Neural cell (in vitro differentiated cells): ENCODE data around the gene PARK7. TPM values are rescaled to one million over a fixed set of nuclear protein-coding genes. Genes with fewer than 3 reads are reported as not detected.
A peak's percentile ranks its signal among the peaks of the same experiment; 100 is the strongest.

ENCODE experiments used
- H2AFZ ChIP-seq: fragments of 200-600, 300-800 bp; sonication (generic), shearing (Covaris generic); 2 replicates; pipeline ENCODE4 v1.6.0; 2014; ENCODE audit warnings: low read depth, mild to moderate bottlenecking, antibody characterized with exemption, low read length, moderate library complexity
- H3F3A ChIP-seq: fragments of 200-600 bp; shearing (Covaris generic); 2 replicates; pipeline ENCODE4 v1.6.1; 2016; ENCODE audit warnings: mild to moderate bottlenecking, moderate library complexity, mixed read lengths, antibody characterized with exemption, low read length; ENCODE audit not compliant: insufficient read depth, poor library complexity, severe bottlenecking
- H3K27ac ChIP-seq: fragments of 200-600, 300-800 bp; sonication (generic), shearing (Covaris generic); 2 replicates; pipeline ENCODE4 v1.5.1; 2014; ENCODE audit warnings: mild to moderate bottlenecking, low read length, moderate library complexity
- H3K27me3 ChIP-seq: fragments of 300-800, 200-600 bp; sonication (generic), shearing (Covaris generic); 2 replicates; pipeline ENCODE4 v1.6.0; 2014; ENCODE audit warnings: mild to moderate bottlenecking, low read depth, low read length, moderate library complexity; ENCODE audit not compliant: insufficient read depth
- H3K36me3 ChIP-seq: fragments of 300-800, 200-600 bp; sonication (generic), shearing (Covaris generic); 2 replicates; pipeline ENCODE4 v1.5.1; 2014; ENCODE audit warnings: mild to moderate bottlenecking, antibody characterized with exemption, low read length, moderate library complexity; ENCODE audit not compliant: insufficient read depth
- H3K4me2 ChIP-seq: fragments of 300-800, 200-600 bp; sonication (generic), shearing (Covaris generic); 2 replicates; pipeline ENCODE4 v1.6.0; 2014; ENCODE audit warnings: mild to moderate bottlenecking, low read length
- H3K4me3 ChIP-seq: fragments of 300-800, 200-600 bp; sonication (generic), shearing (Covaris generic); 2 replicates; pipeline ENCODE4 v1.5.1; 2014; ENCODE audit warnings: mild to moderate bottlenecking, low read length, moderate library complexity
- H3K79me2 ChIP-seq: fragments of 200-600 bp; shearing (Covaris generic); replicated peaks from 2 replicates; pipeline ENCODE4 v1.6.0; 2014; ENCODE audit warnings: mild to moderate bottlenecking, low read length, moderate library complexity; ENCODE audit not compliant: insufficient read depth
- H3K9ac ChIP-seq: fragments of 300-800, 200-600 bp; sonication (generic), shearing (Covaris generic); 2 replicates; pipeline ENCODE4 v1.6.1; 2016; ENCODE audit warnings: mild to moderate bottlenecking, low read length, mixed read lengths
- H3K9me2 ChIP-seq: fragments of 200-600 bp; shearing (Covaris generic); 2 replicates; pipeline ENCODE4 v1.6.1; 2016; ENCODE audit warnings: mild to moderate bottlenecking, low read length, mixed read lengths; ENCODE audit not compliant: insufficient read depth
- H3K9me3 ChIP-seq: fragments of 200-600, 300-800 bp; sonication (generic), shearing (Covaris generic); 2 replicates; pipeline ENCODE4 v1.6.1; 2016; ENCODE audit warnings: mild to moderate bottlenecking, mixed run types, low read length, moderate library complexity, mixed read lengths
- H4K20me1 ChIP-seq: fragments of 200-600 bp; shearing (Covaris generic); 2 replicates; pipeline ENCODE4 v1.6.1; 2016; ENCODE audit warnings: mild to moderate bottlenecking, mixed run types; ENCODE audit not compliant: insufficient read depth
- CTCF ChIP-seq: fragments of 450-650 bp; IDR thresholded peaks from 2 replicates; pipeline ENCODE4 v1.5.1; 2014; ENCODE audit warnings: antibody characterized with exemption, mild to moderate bottlenecking, moderate library complexity; ENCODE audit not compliant: poor library complexity, severe bottlenecking
- MXI1 ChIP-seq: fragments of 450-650 bp; conservative IDR thresholded peaks from 2 replicates; pipeline ENCODE4 v1.6.1; 2014; ENCODE audit warnings: antibody characterized with exemption, mild to moderate bottlenecking; ENCODE audit not compliant: poor library complexity, severe bottlenecking
- POLR2AphosphoS5 ChIP-seq: IDR thresholded peaks from 2 replicates; pipeline ENCODE4 v1.6.1; 2012
- REST ChIP-seq: IDR thresholded peaks from 2 replicates; pipeline ENCODE4 v1.6.1; 2012; ENCODE audit warnings: borderline replicate concordance
- polyA plus RNA-seq: library from polyadenylated mRNA; depleted of rRNA; stranded (reverse); fragments of >200 nt; gene quantifications from 2 replicates; pipeline ENCODE4 v1.2.3, GENCODE V29; 2014

PARK7 gene
- polyA plus RNA-seq, 1 donor from 2014 or later: 378 TPM

- TF ChIP-seq CTCF (no peak), REST (no peak), MXI1 (no peak)
- Histone ChIP-seq H3K9ac (peak overlapping the region; percentile 21), H2AFZ (no peak overlapping the region), H3F3A (no peaks in the 10 kb centered on the region), H3K4me2 (peak overlapping the region; percentile 54), H3K9me3 (no peaks in the 10 kb centered on the region), H3K27ac (peak overlapping the region; percentile 59), H3K79me2 (no peaks in the 10 kb centered on the region), H3K4me3 (peak overlapping the region; percentile 43), H3K27me3 (no peaks in the 10 kb centered on the region), H4K20me1 (no peaks in the 10 kb centered on the region), H3K36me3 (no peaks in the 10 kb centered on the region), H3K9me2 (no peaks in the 10 kb centered on the region)
These were observed 23.3 kb downstream of the PARK7 start for GRCh38 chr1:7984811-7985210.

GRCh38 chr1:7985851-7986612 lies 24.5 kb downstream of the PARK7 start:
- no peak overlapping the region for H3K4me3 ChIP-seq
- H3K79me2 ChIP-seq: no peaks in the 10 kb centered on the region
- no peaks in the 10 kb centered on the region for H4K20me1 ChIP-seq
- no peaks in the 10 kb centered on the region for H3K9me2 ChIP-seq
- H3K27me3 ChIP-seq: no peaks in the 10 kb centered on the region
- no peak overlapping the region for H3K27ac ChIP-seq
- H3K9ac ChIP-seq: no peak overlapping the region
- no peaks in the 10 kb centered on the region for H3K9me3 ChIP-seq
- no peaks in the 10 kb centered on the region for H3K36me3 ChIP-seq
- H3K4me2 ChIP-seq: no peak overlapping the region
- no peaks in the 10 kb centered on the region for H3F3A ChIP-seq
- TF ChIP-seq POLR2AphosphoS5 (no peak), MXI1 (no peak)
- H2AFZ ChIP-seq: no peak overlapping the region

- Histone ChIP-seq H3K36me3 (no peaks in the 10 kb centered on the region), H3K79me2 (no peaks in the 10 kb centered on the region), H4K20me1 (no peaks in the 10 kb centered on the region), H3K9me3 (no peaks in the 10 kb centered on the region), H2AFZ (no peak overlapping the region), H3K9me2 (no peaks in the 10 kb centered on the region), H3K4me3 (no peak overlapping the region), H3K27me3 (no peaks in the 10 kb centered on the region), H3F3A (no peaks in the 10 kb centered on the region), H3K9ac (no peak overlapping the region), H3K27ac (no peak overlapping the region), H3K4me2 (no peak overlapping the region)
- TF ChIP-seq REST: no peak
These were observed 26.0 kb downstream of the PARK7 start for GRCh38 chr1:7987528-7987927.
